ENCODE results near the gene MYG1.

GRCh38 chr12:53346491-53346890, 47.0 kb downstream of the MYG1 start:
- TF ChIP-seq POLR2AphosphoS5 (IDR thresholded peaks at IDR 0.05; ENCODE audit: borderline replicate concordance, low read depth, low read length) (no peak), EZH2 (IDR thresholded peaks at IDR 0.05) (no peak), FOXP2 (optimal IDR thresholded peaks at IDR 0.05; ENCODE audit: control extremely low read depth, extremely low read length, insufficient read depth) (no peak)

All from SK-N-MC (cell line).